Adrenal gland (tissue), 5 donors: ENCODE results near the gene OR2W3.

Experiments used
- CTCF ChIP-seq, 6 experiments: fragments of 450-650 bp in 4 of 6; fragments of 200-600 bp in 2 of 6; sonication (generic) in 1 of 6; IDR thresholded peaks; 1 replicate in 5 of 6; 2 replicates in 1 of 6; pipeline versions ENCODE4 v1.5.1 to v1.8.0; 2016 to 2021; ENCODE audit warnings: antibody characterized with exemption in 6 of 6, mild to moderate bottlenecking in 2 of 6, moderate library complexity in 1 of 6
- POLR2A ChIP-seq, 2 donors: fragments of 450-650 bp; IDR thresholded peaks; one replicate each; pipeline ENCODE4 v1.6.1; 2017; ENCODE audit warnings: antibody characterized with exemption in 2 of 2, mild to moderate bottlenecking in 2 of 2, moderate library complexity in 1 of 2
- donor health status: DM: no; HTN: no; CAD: no.

DNA sequence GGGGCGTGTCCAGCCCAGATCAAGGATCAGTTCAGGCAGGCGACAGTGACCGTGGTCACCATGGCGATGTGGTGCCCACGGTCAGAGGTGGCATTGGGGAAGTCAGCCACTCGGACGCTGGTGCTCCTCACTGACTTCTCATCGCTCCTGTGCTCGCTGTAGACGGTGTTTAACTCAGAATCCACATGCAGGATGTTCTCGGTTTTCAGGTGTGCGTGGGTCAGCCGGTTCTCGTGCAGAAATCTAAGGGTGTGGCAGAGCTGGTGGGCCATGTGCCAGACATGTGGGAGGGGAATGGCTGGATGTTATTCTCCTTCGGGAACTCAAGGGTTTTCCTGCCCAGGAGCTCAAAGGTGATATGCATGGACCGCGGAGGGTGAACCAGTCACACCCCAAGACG, 41.0 kb downstream of the OR2W3 start:
- TF ChIP-seq POLR2A (IDR thresholded peaks at IDR 0.05): no peak
- no peak for TF ChIP-seq CTCF (IDR thresholded peaks at IDR 0.05)
